ENCODE measurements around the gene RSRC1.
"Not testable (repeated sequence)": the region's sequence is repeated elsewhere in the genome, so short reads cannot be mapped to it uniquely, and the experiment has no call there.

Gene RSRC1

DNA sequence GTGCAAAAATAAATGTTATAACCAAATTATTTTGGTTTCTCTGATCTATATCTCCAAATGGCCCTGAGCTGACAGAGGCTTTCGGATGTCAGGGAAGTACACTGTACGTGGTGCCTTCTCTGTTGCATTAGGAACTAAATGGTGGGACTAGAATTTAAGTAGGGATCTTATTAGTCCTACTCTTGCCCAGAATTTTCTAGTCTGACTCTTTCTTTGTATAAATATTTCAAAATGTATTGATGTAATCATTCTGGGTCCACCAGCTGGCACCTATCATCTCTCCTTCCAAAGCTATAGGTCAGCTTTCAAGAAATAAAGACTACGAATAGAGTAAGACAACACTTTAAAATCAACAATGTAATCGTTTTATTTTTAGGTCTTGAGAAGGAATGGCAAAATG, 438.8 kb downstream of the RSRC1 start:
- Histone ChIP-seq H3K9ac (ENCODE audit: low read length in 2 of 2) (no peak overlapping the region), H3K9me3 (ENCODE audit: control insufficient read depth in 2 of 2, low read length in 2 of 2) (no peaks in the 10 kb centered on the region), H3K27ac (ENCODE audit: low read length) (no peak overlapping the region), H3K36me3 (ENCODE audit: control insufficient read depth in 2 of 2, insufficient read depth in 2 of 2, low read length in 2 of 2) (no peaks in the 10 kb centered on the region), H3K27me3 (ENCODE audit: control insufficient read depth in 1 of 2, insufficient read depth in 2 of 2, low read length in 2 of 2) (no peaks in the 10 kb centered on the region), H3K4me3 (ENCODE audit: low read length in 2 of 2) (no peak overlapping the region), H3K4me1 (ENCODE audit: control insufficient read depth, insufficient read depth, low read length) (no peaks in the 10 kb centered on the region)

DNA sequence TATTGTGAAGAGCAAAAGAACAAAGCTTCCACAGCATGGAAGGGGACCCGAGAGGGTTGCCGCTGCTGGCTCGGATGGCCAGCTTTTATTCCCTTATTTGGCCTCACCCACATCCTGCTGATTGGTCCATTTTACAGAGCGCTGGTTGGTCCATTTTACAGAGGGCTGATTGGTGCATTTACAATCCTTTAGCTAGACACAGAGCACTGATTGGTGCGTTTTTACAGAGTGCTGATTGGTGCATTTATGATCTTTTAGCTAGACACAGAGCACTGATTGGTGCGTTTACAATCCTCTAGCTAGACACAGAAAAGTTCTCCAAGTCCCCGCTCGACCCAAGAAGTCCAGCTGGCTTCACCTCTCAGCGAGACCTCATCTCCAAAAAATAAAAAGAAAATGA, 440.0 kb downstream of the RSRC1 start:
- not testable (repeated sequence) for H3K4me3 ChIP-seq (ENCODE audit: low read length in 2 of 2); H3K4me1 ChIP-seq (ENCODE audit: control insufficient read depth, insufficient read depth, low read length); H3K27ac ChIP-seq (ENCODE audit: low read length); H3K9ac ChIP-seq (ENCODE audit: low read length in 2 of 2); H3K36me3 ChIP-seq (ENCODE audit: control insufficient read depth in 2 of 2, insufficient read depth in 2 of 2, low read length in 2 of 2); H3K9me3 ChIP-seq (ENCODE audit: control insufficient read depth in 2 of 2, low read length in 2 of 2); H3K27me3 ChIP-seq (ENCODE audit: control insufficient read depth in 1 of 2, insufficient read depth in 2 of 2, low read length in 2 of 2)

DNA sequence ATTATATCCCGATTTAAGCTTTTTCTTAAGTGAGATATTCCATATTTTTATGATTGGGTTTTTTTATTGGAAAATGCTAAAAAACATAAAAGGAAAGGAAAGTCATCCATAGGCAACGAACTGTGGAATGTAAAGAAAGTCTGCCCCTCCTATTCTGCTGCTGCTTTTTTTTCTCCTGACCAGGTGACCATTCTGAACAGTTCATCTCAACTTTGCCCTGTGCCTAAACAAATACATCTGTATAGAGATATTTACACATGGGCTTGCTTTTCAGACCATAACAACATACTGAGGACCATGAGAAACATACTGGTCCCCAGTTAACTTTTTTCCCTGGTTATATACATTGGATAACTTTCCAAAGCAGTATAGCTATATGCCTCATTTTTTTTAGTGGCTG, 442.2 kb downstream of the RSRC1 start:
- no peak overlapping the region for H3K27ac ChIP-seq (ENCODE audit: low read length)
- no peak overlapping the region for H3K9ac ChIP-seq (ENCODE audit: low read length in 2 of 2)
- H3K9me3 ChIP-seq (ENCODE audit: control insufficient read depth in 2 of 2, low read length in 2 of 2), result no peaks in the 10 kb centered on the region
- H3K4me3 ChIP-seq (ENCODE audit: low read length in 2 of 2), result no peak overlapping the region
- H3K4me1 ChIP-seq (ENCODE audit: control insufficient read depth, insufficient read depth, low read length), result no peaks in the 10 kb centered on the region
- no peaks in the 10 kb centered on the region for H3K27me3 ChIP-seq (ENCODE audit: control insufficient read depth in 1 of 2, insufficient read depth in 2 of 2, low read length in 2 of 2)
- no peaks in the 10 kb centered on the region for H3K36me3 ChIP-seq (ENCODE audit: control insufficient read depth in 2 of 2, insufficient read depth in 2 of 2, low read length in 2 of 2)

DNA sequence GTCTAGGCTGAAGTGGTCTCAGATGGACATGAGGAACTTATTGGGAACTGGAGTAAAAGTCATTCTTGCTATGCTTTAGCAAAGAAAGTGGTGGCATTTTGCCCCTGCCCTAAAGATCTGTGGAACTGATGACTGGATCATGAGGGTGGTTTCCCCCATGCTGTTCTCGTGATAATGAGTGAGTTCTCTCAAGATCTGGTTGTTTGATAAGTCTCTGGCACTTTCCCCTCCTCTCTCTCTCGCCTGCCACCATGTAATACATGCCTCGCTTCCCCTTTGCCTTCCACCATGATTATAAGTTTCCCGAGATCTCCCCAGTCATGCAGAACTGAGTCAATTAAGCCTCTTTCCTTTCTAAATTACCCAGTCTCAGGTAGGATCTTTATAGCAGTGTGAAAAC, 449.6 kb downstream of the RSRC1 start:
- no peaks in the 10 kb centered on the region for H3K4me1 ChIP-seq (ENCODE audit: control insufficient read depth, insufficient read depth, low read length)
- no peaks in the 10 kb centered on the region for H3K36me3 ChIP-seq (ENCODE audit: control insufficient read depth in 2 of 2, insufficient read depth in 2 of 2, low read length in 2 of 2)
- H3K27ac ChIP-seq (ENCODE audit: low read length), result no peak overlapping the region
- no peaks in the 10 kb centered on the region for H3K27me3 ChIP-seq (ENCODE audit: control insufficient read depth in 1 of 2, insufficient read depth in 2 of 2, low read length in 2 of 2)
- H3K9me3 ChIP-seq (ENCODE audit: control insufficient read depth in 2 of 2, low read length in 2 of 2), result no peaks in the 10 kb centered on the region
- H3K4me3 ChIP-seq (ENCODE audit: low read length in 2 of 2), result no peak overlapping the region
- no peak overlapping the region for H3K9ac ChIP-seq (ENCODE audit: low read length in 2 of 2)

DNA sequence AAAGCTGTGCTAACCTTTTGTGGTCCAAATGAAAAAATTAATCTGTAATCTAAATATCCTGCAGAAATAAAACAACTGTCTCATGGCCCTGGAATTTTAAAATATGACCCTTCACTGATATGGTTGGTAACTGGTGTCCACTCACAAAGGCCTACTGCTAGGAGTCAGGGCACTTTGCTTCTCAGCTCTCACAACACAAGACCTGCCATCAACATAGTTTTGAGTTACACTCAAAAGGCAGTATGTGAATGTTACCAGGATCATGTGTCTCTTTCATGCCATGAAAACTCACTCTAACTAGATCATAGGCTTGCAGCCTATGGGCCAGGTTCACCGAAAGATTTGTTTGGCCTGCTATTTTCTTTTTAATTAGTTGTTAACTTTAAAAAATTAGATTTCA, 451.1 kb downstream of the RSRC1 start:
- Histone ChIP-seq H3K4me1 (ENCODE audit: control insufficient read depth, insufficient read depth, low read length) (no peaks in the 10 kb centered on the region), H3K27me3 (ENCODE audit: control insufficient read depth in 1 of 2, insufficient read depth in 2 of 2, low read length in 2 of 2) (no peaks in the 10 kb centered on the region), H3K9ac (ENCODE audit: low read length in 2 of 2) (no peak overlapping the region), H3K9me3 (ENCODE audit: control insufficient read depth in 2 of 2, low read length in 2 of 2) (no peaks in the 10 kb centered on the region), H3K4me3 (ENCODE audit: low read length in 2 of 2) (no peak overlapping the region), H3K27ac (ENCODE audit: low read length) (no peak overlapping the region), H3K36me3 (ENCODE audit: control insufficient read depth in 2 of 2, insufficient read depth in 2 of 2, low read length in 2 of 2) (no peaks in the 10 kb centered on the region)

DNA sequence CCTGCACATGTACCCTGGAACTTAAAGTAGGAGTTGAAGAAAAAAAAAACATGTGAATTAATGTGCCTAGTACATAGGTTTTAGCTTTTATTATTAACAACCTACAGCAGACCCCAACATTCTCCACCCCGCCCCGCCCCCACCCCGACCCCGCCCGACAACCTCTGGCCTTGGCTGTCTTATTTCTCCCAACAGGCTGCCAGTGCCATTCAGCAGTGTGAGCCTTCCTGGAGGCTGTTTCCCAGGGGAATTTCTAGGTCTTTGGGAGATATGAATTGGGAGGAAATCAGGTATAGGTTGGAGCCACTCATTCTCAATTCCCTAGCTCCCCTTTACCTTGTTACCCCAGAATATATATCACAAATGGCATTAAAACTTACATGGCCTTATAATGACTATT, 452.8 kb downstream of the RSRC1 start:
- Histone ChIP-seq H3K27me3 (ENCODE audit: control insufficient read depth in 1 of 2, insufficient read depth in 2 of 2, low read length in 2 of 2) (no peaks in the 10 kb centered on the region), H3K27ac (ENCODE audit: low read length) (no peak overlapping the region), H3K4me3 (ENCODE audit: low read length in 2 of 2) (no peak overlapping the region), H3K4me1 (ENCODE audit: control insufficient read depth, insufficient read depth, low read length) (no peaks in the 10 kb centered on the region), H3K36me3 (ENCODE audit: control insufficient read depth in 2 of 2, insufficient read depth in 2 of 2, low read length in 2 of 2) (no peaks in the 10 kb centered on the region), H3K9me3 (ENCODE audit: control insufficient read depth in 2 of 2, low read length in 2 of 2) (no peaks in the 10 kb centered on the region), H3K9ac (ENCODE audit: low read length in 2 of 2) (no peak overlapping the region)

DNA sequence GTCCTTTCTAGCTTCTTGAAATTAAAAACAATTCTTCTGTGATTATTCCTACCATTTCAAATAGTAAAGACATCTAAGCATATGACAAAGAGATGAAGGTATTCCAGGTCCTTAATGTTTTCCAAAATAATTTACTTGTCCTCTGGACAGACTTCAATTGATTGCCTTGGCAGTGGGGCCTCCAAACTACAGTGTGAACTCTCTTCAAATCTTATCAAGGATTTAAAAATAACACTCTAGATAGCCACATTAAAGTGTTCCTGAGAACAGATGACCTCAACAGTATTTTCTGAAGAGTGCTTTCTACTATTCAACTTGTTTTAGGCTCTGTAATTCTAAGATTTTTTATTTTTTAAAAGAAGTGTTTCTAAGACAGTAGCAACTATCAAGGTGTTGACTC, 453.2 kb downstream of the RSRC1 start:
- H3K9ac ChIP-seq (ENCODE audit: low read length in 2 of 2), result no peak overlapping the region
- H3K9me3 ChIP-seq (ENCODE audit: control insufficient read depth in 2 of 2, low read length in 2 of 2), result no peaks in the 10 kb centered on the region
- no peaks in the 10 kb centered on the region for H3K27me3 ChIP-seq (ENCODE audit: control insufficient read depth in 1 of 2, insufficient read depth in 2 of 2, low read length in 2 of 2)
- H3K36me3 ChIP-seq (ENCODE audit: control insufficient read depth in 2 of 2, insufficient read depth in 2 of 2, low read length in 2 of 2), result no peaks in the 10 kb centered on the region
- no peak overlapping the region for H3K4me3 ChIP-seq (ENCODE audit: low read length in 2 of 2)
- no peaks in the 10 kb centered on the region for H3K4me1 ChIP-seq (ENCODE audit: control insufficient read depth, insufficient read depth, low read length)
- H3K27ac ChIP-seq (ENCODE audit: low read length), result no peak overlapping the region

DNA sequence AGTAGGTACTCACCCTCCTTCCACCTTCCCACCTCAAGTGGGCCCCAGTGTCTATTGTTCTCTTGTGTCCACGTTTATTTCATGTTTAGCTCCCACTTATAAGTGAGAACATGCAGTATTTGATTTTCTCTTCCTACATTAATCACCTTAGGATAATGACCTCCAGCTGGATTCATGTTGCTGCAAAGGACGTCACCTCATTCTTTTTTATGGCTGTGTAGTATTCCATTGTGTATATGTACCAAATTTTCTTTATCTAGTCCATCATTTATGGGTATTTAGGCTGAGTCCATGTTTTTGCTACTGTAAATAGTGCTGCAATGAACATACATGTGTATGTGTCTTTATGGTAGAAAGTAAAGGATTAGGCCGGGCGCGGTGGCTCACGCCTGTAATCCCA, 455.2 kb downstream of the RSRC1 start:
- Histone ChIP-seq H3K4me1 (ENCODE audit: control insufficient read depth, insufficient read depth, low read length) (no peaks in the 10 kb centered on the region), H3K27ac (ENCODE audit: low read length) (no peak overlapping the region)

DNA sequence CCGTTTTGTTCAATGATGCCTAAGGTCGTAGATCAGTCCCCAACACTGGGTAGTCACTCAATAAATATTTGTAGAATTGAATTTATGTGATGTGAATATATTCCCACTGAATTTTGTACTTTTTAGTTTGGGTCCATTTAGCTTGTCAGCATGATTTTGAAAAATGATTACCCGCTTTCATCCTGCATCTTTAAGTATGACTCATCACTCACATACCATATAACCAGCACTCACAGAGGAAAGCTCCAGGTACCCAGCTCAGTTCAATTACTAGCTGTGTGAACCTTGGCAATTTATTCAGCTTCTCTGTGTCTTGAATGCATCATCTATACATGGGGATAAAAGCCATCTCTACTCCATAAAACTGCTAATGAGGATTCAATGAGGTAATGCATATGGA, 458.9 kb downstream of the RSRC1 start:
- Histone ChIP-seq H3K9me3 (ENCODE audit: control insufficient read depth in 2 of 2, low read length in 2 of 2) (no peaks in the 10 kb centered on the region), H3K27me3 (ENCODE audit: control insufficient read depth in 1 of 2, insufficient read depth in 2 of 2, low read length in 2 of 2) (no peaks in the 10 kb centered on the region), H3K36me3 (ENCODE audit: control insufficient read depth in 2 of 2, insufficient read depth in 2 of 2, low read length in 2 of 2) (no peaks in the 10 kb centered on the region), H3K9ac (ENCODE audit: low read length in 2 of 2) (no peak overlapping the region), H3K4me1 (ENCODE audit: control insufficient read depth, insufficient read depth, low read length) (peaks cover 18% of the 10 kb centered on the region), H3K27ac (ENCODE audit: low read length) (no peak overlapping the region), H3K4me3 (ENCODE audit: low read length in 2 of 2) (no peak overlapping the region)

More for the DNA sequence above, 455.2 kb downstream of the RSRC1 start:
- Histone ChIP-seq H3K9me3 (ENCODE audit: control insufficient read depth in 2 of 2, low read length in 2 of 2) (no peaks in the 10 kb centered on the region), H3K27me3 (ENCODE audit: control insufficient read depth in 1 of 2, insufficient read depth in 2 of 2, low read length in 2 of 2) (no peaks in the 10 kb centered on the region), H3K36me3 (ENCODE audit: control insufficient read depth in 2 of 2, insufficient read depth in 2 of 2, low read length in 2 of 2) (no peaks in the 10 kb centered on the region), H3K4me3 (ENCODE audit: low read length in 2 of 2) (no peak overlapping the region), H3K9ac (ENCODE audit: low read length in 2 of 2) (no peak overlapping the region)

DNA sequence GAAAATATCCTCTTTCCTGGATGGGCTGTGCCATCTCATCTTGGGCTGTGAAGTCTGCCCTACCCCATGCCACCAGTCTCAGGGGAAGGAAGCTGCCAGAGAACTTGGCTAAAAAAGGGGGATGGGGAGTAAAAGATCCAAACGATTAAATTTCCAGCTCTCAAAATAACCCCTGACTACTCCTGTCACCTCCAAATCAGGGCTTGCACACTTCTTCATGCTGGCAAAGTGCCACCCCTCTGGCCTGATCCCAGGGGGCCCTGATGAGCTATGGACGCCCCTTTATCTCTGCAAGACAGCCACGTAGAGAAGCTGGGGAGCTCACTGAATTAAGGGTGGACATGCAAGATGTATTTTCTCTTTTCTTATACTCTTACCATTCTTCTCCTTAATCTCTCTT, 459.9 kb downstream of the RSRC1 start:
- Histone ChIP-seq H3K27ac (ENCODE audit: low read length) (no peak overlapping the region), H3K4me3 (ENCODE audit: low read length in 2 of 2) (no peak overlapping the region), H3K27me3 (ENCODE audit: control insufficient read depth in 1 of 2, insufficient read depth in 2 of 2, low read length in 2 of 2) (no peaks in the 10 kb centered on the region), H3K36me3 (ENCODE audit: control insufficient read depth in 2 of 2, insufficient read depth in 2 of 2, low read length in 2 of 2) (no peaks in the 10 kb centered on the region), H3K9ac (ENCODE audit: low read length in 2 of 2) (no peak overlapping the region), H3K4me1 (ENCODE audit: control insufficient read depth, insufficient read depth, low read length) (peaks cover 18% of the 10 kb centered on the region), H3K9me3 (ENCODE audit: control insufficient read depth in 2 of 2, low read length in 2 of 2) (no peaks in the 10 kb centered on the region)

DNA sequence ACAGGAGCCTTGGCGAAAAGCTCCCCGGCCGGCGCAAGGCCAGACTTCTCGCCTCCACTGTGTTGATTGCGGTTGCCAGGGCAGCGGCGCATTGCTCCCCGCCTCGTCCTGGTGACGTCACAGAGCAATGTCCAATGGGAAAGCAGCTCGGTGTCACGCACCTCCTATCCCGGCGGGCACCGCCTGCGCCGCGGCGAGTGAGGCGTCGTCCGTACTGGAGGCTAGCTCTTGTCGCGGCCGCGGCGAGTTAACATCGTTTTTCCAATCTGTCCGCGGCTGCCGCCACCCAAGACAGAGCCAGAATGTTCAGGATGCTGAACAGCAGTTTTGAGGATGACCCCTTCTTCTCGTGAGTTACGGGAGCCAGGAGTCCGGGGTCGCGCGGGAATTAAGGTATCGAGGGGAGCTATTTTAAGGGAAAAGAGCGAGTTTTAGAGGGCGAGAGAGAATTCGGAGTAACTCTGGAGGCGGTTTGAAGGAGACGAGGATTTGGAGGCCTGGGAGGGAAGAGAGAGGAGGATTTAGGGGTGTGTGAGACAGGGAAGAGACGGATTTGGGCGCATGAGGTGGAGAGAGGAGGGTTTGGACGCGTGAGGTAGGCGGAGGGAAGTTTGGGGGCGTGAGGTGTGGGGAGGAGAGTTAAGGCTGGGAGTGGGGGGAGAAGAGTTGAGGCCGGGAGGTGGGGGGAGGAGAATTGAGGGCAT, 461.3 kb downstream of the RSRC1 start, which contains the start of gene MLF1:
MLF1 (plus strand) TSS at position 196 of the 704 bp plus-strand sequence; CDS start at position 303, 107 bp downstream.
- Histone ChIP-seq H3K27me3 (ENCODE audit: control insufficient read depth in 1 of 2, insufficient read depth in 2 of 2, low read length in 2 of 2) (no peaks in the 10 kb centered on the region), H3K4me1 (ENCODE audit: control insufficient read depth, insufficient read depth, low read length) (peaks cover 18% of the 10 kb centered on the region), H3K27ac (ENCODE audit: low read length) (peak within 1 kb of the TSS; percentile 84), H3K4me3 (ENCODE audit: low read length in 2 of 2) (peak within 1 kb of the TSS; percentile 87 to 90), H3K36me3 (ENCODE audit: control insufficient read depth in 2 of 2, insufficient read depth in 2 of 2, low read length in 2 of 2) (no peaks in the 10 kb centered on the region), H3K9me3 (ENCODE audit: control insufficient read depth in 2 of 2, low read length in 2 of 2) (no peaks in the 10 kb centered on the region), H3K9ac (ENCODE audit: low read length in 2 of 2) (peak within 1 kb of the TSS; percentile 85 to 93)
